Fibroblast of skin of left biceps (primary cell): Measurements from ENCODE around the gene STEAP3.
"Not testable (repeated sequence)": the region's sequence is repeated elsewhere in the genome, so short reads cannot be mapped to it uniquely, and the experiment has no call there.

Experiments used
- DNase-seq, 2 experiments: peaks; one replicate each; pipeline ENCODE4 v3.0.0-alpha.2; 2013; ENCODE audit warnings: low read depth in 2 of 2

The STEAP3 gene

DNA sequence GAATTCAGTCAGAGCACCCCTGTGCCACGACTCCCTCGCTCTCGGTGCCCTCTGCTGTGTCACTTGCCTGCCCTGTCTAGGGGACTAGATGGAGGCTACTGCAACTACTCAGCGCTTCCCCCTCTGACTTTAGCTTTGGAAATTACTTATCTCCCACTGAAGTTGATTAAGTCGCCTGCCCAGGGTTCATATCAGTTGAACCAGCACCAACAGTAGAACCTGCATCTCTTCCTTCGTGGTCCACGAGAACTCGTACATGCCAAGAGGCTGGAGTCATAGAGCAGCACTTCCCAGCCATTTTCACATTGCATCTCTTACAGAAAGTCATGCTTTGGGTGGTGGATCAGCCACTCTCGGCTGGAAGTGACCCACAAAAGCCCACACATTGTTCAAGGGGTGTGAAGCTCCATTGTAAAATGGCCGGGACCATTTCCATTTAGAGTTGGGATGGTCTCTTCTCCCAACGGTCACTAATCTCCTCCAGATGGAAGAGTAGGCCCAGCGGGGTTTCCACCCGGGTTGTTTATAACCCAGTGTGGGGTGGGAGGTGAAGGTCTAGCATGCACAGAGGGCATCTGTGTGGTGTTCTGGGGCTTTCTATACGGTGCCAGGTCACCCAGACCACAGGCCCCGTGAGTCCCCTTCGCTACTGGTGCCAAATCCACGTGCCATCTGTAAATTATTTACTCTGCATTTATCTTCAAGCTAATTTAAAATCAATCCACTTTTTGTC, 38.0 kb downstream of the STEAP3 start:
- DNase-seq, result no peak

DNA sequence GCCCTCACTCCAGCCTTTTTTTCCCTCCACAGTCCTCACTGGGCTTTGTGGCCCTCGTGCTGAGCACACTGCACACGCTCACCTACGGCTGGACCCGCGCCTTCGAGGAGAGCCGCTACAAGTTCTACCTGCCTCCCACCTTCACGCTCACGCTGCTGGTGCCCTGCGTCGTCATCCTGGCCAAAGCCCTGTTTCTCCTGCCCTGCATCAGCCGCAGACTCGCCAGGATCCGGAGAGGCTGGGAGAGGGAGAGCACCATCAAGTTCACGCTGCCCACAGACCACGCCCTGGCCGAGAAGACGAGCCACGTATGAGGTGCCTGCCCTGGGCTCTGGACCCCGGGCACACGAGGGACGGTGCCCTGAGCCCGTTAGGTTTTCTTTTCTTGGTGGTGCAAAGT, 39.4 kb downstream of the STEAP3 start:
- no peak for DNase-seq

DNA sequence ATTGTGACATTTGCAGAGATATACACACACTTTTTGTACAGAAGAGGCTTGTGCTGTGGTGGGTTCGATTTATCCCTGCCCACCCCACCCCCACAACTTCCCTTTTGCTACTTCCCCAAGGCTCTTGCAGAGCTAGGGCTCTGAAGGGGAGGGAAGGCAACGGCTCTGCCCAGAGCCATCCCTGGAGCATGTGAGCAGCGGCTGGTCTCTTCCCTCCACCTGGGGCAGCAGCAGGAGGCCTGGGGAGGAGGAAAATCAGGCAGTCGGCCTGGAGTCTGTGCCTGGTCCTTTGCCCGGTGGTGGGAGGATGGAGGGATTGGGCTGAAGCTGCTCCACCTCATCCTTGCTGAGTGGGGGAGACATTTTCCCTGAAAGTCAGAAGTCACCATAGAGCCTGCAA, 40.0 kb downstream of the STEAP3 start:
- no peak for DNase-seq

DNA sequence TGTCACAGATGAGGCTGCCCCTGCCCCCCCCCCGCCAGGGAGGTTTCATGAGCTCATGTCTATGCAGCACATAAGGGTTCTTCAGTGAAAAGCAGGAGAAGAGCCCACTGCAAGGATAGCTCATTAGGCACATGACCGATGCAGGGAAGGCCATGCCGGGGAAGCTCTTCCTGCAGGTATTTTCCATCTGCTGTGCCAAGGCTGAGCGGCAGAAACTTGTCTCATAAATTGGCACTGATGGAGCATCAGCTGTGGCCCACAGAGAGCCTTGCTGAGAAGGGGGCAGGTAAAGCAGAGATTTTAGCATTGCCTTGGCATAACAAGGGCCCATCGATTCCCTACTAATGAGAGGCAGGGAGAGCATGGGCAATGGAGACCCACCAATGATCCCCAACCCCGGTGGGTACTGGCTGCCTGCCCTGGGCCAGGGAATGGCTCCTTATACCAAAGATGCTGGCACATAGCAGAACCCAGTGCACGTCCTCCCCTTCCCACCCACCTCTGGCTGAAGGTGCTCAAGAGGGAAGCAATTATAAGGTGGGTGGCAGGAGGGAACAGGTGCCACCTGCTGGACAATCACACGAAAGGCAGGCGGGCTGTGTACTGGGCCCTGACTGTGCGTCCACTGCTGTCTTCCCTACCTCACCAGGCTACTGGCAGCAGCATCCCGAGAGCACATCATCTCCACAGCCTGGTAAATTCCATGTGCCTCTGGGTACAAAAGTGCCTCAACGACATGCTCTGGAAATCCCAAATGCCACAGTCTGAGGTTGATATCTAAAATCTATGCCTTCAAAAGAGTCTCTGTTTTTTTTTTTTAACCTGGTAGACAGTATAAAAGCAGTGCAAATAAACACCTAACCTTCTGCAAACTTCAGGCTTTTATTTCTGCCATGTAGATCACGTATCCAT, 41.4 kb downstream of the STEAP3 start:
- DNase-seq, result no peak

DNA sequence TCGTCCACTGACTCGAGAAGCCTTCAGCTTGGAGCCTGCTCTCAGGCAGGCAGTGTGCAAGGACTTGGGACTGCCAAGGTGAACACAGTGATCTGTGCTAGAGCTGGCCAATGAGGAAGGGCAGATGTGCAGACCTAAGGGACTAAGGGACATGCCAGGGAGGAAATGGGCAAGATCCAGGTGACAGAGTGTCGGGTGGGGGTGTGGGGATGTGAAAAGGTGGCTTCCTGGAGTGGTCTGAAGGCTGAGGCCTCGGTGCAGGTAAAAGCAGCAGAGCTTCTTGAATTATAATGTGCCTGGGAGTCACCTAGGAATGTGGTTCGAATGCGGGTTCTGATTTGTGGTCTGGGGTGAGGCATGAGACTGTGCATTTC, 42.0 kb downstream of the STEAP3 start:
- no peak for DNase-seq

DNA sequence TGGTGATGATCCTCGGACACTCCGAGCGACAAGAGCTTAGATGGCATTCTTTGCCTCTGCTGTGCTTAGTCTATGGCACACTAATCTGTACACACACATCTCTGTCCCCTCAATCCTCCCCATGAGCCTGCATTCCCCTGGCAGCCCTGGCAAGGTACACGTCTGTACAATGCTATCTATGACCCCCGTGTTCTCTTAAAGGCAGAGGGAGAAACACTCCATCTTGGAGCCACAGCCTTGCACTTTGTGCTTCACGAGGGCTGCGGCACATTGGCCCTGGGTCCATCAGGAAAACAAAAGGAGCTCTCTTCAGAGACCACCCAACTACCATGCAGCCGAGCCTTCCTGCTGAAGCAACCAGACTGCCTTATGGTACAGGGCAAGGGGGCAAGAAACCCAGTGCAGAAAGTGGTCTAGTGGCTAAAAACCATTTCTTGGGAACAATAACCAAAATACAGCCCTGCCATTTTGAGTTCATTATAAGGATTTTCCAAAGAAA, 42.5 kb downstream of the STEAP3 start:
- DNase-seq, result no peak

DNA sequence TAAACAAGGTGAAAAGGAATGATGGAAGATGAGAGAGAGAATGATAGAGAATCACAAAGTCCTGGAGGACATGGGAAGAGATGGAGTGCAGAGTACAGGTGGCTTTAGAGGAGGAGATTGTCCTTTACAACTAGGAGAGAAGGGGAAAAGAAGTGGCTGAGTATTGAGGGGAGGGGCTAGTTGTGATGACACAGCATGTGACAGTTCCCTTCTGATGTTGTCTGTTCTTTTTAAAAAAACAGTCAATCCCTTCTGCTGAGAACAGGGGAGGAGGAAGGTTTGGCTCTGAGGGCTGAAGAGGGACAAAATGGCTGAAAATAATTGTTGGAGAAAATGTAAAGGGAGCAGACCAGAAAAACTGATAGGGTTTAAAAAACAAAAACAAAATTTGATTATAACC, 44.0 kb downstream of the STEAP3 start:
- no peak for DNase-seq

DNA sequence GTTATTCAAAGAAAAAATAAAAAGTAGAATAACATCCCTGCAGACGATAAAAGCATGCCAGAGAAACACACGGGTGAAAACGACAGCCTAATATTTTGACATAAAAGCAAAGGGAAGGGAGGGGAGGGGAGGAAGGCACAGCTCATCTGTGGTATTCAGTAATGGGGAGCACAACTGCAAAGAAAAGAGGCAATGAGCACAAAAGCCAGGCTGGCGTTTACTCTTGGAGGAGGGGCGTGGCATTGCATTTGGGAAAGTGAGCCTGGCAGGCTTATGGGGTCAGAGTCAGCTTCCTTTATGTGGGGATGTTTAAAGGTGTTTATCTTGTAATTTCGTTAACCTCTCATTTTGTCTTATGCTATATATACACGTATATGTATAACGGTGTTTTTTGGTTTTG, 53.2 kb downstream of the STEAP3 start:
- no peak for DNase-seq

DNA sequence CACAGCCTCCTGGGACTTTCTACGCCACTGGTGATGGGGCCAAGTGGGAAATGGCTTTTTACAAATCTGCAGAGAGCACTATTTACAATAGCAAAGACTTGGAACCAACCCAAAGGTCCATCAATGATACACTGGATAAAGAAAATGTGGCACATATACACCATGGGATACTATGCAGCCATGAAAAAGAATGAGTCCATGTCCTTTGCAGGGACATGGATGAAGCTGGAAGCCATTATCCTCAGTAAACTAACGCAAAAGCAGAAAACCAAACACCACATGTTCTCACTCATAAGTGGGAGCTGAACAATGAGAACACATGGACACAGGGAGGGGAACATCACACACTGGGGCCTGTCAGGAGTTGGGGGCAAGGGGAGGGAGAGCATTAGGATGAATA, 54.8 kb downstream of the STEAP3 start:
- not testable (repeated sequence) for DNase-seq

DNA sequence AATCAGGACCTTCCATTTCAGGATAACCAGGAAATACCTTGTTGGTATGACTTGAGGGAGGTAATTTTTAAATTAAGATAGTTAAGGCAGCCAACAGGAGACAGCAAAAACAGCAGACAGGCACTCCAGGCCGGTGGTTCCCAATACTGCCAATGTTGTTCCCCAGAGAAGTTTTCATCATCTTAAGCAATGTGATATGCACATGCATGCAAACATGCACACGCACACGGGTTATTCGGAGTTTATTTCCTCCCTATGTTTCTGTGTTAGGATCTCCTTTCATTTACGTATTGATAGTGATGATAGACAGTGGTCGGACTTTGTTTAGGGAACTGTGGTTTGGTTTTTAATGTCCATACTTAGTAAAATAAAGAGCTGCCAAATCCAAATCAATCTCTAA, 55.3 kb downstream of the STEAP3 start:
- DNase-seq, result no peak

DNA sequence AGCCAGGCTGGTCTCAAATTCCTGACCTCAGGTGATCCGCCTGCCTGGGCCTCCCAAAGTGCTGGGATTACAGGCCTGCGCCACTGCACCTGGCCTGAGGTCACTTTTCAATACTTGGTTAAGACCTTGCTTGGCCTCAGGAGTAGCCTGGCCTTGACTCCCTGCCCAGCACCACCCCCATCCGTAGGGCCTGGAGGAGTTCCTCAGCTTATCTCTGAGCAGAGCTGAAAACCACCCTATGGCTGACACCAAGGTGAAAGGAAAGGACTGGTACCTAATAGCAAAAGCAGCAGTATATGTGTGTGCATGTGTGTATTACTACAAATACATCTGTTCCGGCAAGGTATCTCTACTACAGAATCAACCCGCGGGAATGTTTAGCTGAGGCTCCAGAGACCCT, 56.0 kb downstream of the STEAP3 start:
- DNase-seq, result no peak

DNA sequence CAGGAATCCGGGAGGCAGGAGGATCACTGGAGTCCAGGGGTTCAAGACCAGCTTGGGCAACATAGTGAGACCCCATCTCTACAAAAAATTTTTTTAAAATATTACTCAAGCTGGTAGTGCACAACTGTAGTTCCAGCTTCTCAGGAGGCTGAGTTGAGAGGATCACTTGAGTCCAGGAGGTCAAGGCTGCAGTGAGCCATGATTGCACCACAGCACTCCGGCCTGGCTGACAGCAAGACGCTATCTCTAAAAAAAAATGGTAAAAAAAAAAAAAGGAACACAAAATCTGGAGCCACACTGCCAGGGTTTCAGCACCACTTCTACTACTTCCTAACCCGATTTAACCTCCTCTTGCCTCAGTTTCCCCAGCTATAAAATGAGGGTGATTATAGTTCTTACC, 57.0 kb downstream of the STEAP3 start:
- no peak for DNase-seq

DNA sequence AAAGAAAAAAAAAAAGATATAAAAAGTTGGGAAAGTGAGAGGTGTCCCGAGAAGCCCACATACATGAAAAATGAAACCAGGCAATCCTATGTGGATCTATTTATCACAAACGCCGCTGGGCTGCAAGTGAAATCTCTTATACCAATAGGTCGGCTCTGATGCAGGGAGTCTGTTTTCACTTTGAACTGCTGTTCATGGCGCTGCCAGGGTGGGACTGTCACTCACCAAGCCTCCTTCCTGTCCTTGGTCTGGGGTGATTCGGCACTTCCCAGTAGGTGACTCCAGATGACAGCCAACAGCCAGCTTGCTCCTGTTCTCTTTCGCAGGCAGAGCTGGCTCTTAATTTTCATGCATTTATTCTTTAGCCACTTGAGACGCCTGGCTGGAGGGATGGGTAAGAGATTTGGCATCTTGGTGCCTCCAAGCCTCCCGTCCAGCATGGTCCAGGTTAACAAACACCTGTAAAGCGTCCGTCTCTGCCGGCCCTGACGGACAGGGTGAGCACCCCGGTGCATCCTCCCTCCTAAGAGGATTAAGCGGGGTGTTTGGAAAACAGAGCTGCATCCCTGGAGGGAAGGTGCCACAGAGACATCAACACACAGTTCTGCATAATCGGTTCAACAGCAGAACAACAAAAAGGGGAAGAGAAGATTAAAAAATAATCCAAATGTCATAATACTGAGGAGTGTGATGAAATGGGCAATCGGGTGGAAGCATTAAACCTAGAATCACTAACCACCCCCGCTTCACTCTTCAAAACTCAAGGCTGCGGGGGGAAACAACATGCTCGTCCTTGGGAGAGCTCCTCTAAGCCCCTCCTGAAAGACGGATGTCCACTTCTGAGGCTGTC, 58.7 kb downstream of the STEAP3 start:
- DNase-seq, result no peak

DNA sequence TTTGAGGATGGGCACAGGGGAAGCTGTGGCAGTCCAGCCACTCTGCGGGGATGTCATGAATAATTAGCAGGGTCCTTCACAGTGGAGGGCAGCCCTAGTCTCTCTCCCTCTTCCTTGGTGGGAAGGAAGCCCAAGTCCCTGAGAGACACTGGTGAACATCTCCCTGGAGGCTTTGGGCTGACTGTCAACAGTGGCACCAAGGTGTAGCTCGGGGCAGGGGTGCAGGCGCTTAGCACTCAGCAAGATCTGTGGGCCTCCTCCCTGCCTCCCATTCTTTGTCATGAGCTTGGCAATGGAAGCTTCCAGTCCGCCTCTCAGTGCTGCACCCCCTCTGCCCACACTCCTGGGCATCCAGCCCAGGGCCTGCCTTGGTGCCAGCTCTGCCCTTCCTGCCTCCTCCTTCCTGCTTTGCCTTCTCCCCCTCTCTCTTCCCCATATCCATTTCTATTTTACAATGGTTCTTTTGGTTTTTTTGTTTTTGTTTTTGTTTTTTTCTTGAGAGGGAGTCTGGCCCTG, 59.4 kb downstream of the STEAP3 start:
- no peak for DNase-seq

DNA sequence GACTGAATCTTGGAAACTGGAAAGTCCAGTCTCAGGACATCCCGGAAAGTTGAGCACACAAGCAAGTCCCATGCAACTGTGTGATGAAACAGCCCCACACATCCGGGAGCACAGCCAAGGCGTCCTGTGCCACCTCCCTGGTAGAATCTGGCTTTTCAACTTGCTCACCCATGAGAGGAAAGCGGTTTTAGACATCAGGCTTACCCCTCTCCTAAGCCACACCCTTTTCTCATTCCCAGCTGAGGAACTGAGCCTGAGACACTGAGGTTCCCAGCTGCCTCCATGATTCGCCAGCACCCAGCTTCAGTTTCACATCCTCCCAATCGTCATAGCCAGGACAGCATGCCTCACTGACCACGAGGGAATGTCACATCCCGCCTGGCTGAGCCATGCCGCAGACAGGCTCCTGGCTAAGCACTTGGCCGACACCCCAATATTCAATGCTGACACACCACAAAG, 60.3 kb downstream of the STEAP3 start:
- DNase-seq, result peak; percentile 39 to 40

DNA sequence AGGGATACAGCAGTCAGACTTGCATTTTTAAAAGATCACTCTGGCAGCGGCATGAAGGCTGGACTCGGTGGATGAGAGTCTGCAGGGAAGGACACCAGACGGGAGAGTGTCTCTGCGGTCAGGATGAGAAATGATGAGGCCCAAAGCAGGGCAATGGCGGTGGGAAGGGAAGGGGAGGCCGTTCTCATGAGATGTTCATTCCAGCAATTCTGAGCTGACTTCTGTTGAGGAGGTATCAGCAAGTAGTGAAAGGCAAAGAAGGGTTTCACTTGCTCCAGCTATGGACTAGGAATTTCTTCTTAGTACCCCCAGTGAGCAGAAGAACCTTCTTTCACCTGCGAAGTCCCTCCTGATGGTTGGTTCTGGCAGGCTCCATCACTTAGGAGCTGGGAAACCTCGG, 63.0 kb downstream of the STEAP3 start:
- no peak for DNase-seq

DNA sequence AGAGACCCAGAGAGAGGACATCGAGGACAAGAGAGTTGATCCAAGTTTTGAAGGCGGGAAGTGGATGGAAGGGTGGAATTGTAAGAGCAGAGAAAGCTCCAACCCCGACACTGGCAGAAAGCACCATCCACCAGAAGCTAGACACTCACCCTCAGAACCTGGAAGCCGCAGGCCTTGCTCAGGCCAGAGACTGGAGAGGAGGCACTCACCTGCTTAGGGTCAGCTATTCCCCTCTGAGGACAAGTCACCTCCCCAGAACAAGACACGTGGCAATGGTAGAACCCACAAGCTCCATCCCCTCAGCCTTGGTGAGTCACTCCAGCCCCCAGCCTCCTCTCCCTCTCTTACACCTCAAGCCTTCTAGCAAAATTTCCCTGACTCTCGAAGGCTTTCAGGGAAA, 64.9 kb downstream of the STEAP3 start:
- no peak for DNase-seq

DNA sequence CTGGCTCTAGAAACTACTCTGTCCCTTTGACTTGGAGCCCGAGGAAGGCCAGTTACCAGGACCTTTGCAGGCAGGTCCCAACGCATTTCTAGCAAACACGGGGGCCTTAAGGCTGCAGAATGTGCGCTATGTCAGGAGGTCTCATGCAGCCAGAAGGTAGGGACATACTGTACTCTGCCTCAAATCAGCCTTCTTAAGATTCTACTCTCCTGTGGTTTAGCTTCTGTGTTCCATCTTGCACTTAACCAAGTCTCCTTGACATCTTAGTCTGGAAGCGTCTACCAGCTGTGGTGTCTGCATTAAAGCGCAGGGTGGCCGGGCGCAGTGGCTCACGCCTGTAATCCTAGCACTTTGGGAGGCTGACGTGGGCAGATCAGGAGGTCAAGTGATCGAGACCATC, 65.5 kb downstream of the STEAP3 start:
- no peak for DNase-seq

DNA sequence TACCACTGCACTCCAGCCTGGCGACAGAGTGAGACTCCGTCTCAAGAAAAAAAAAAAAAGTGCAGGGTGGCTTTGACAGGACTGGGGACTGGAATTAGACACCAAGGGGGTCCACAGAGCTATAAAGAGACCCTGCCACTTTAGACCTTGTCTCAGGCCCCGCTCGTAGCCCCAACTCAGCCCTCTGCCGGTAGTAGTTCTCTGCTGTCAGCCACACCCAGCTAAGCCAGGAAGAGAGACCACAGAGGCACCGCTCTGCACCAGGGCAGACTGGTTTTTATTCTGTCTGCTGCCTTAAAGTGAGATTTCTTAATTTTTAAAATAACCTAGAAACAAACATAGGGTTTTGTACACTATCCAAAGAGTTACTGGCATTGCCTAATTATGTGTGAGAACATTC, 66.0 kb downstream of the STEAP3 start:
- no peak for DNase-seq

DNA sequence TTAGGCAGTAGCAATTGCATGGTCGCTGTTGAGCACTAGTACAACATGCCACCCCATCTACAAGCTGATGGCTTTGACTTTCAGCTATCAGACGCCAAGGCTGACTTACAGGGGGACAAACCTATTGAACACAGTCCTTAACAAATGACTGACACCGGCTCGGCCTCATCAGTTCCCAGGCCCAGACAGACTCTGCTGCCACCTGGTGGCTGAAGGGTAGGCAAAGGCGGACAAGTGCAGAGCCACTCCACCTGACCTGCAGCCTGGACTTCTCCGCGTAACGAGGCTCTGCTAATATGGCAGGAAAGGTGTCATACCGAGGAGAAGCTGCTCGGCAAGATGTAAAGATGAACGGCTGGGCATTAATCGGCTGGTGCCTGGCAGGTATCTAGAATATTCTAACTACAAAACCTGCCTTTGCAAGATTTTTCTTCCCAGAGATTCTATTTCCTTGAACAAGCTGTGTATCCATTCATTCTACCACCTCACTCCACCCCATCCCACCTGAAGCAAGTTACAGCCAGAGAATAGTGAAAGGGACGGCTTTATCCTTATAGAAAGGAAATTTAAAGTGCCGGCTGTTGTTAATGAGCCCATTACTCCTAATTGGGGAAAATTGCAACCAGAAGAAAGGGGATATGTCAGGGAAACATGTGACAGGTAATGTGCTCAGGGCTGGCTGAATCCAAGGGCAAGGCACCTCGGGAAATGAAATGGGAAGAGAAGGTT, 67.4 kb downstream of the STEAP3 start:
- peak; percentile 9 to 19 for DNase-seq

DNA sequence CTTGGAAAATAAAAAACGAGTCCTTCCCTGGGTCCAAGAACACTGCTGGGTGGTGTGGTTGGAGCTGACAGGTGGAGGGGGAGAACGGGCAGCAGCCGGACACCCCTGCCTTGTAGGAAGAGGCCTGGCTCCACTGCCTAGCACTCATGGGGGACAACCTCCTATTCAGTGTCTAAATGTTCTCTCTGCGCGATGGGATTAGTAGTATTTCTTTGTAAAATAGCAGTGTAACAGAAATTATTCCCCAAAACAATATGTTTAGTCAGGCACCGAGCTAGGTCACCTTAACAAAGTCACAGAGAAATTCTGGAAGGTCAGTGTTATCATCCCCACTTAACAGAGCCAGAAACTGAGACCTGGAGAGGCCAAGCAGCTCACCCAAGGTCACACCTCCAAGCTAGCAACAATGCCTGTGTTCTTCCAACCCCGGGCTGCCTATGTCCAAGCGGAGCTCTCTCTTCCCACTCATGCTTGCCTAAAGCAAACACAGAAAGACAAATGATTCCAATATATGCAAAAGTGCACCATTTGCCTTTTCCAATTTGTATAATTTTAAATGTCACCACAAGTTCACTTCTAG, 68.0 kb downstream of the STEAP3 start:
- DNase-seq, result no peak
